CMK (cell line): ENCODE results near the gene HID1.
A peak's percentile ranks its signal among the peaks of the same experiment; 100 is the strongest.
"Not testable (repeated sequence)": the region's sequence is repeated elsewhere in the genome, so short reads cannot be mapped to it uniquely, and the experiment has no call there.

ENCODE experiments used
- DNase-seq: peaks from one replicate; pipeline ENCODE4 v3.0.0-alpha.2; 2010; ENCODE audit warnings: low read depth

HID1 gene

GRCh38 chr17:74998783-74999182 is 26.2 kb upstream of the HID1 start:
- no peak for DNase-seq

GRCh38 chr17:74995847-74996246 is 23.3 kb upstream of the HID1 start:
- no peak for DNase-seq

- DNase-seq = no peak
Observed at GRCh38 chr17:74994440-74994839, 21.9 kb upstream of the HID1 start.

- DNase-seq = no peak
Observed at GRCh38 chr17:74992223-74992622, 19.7 kb upstream of the HID1 start.

- no peak for DNase-seq
Observed at GRCh38 chr17:74990581-74991105, 18.1 kb upstream of the HID1 start.

GRCh38 chr17:74987909-74988711 is 15.6 kb upstream of the HID1 start:
- peak; percentile 24 for DNase-seq

- peak; percentile 87 for DNase-seq
Observed at GRCh38 chr17:74987418-74987908, 14.9 kb upstream of the HID1 start, which contains the start of gene CDR2L. CDR2L (plus strand) TSS chr17:74987632; CDS start chr17:74988044, 412 bp downstream.

- no peak for DNase-seq
Observed at GRCh38 chr17:74986206-74986576, 13.6 kb upstream of the HID1 start.

GRCh38 chr17:74982663-74983313 is 10.2 kb upstream of the HID1 start:
- DNase-seq = not testable (repeated sequence)

GRCh38 chr17:74981979-74982662 is 9.6 kb upstream of the HID1 start:
- DNase-seq = peak; percentile 54

GRCh38 chr17:74981318-74981978 is 8.9 kb upstream of the HID1 start:
- DNase-seq = no peak

GRCh38 chr17:74979408-74980146 is 7.0 kb upstream of the HID1 start:
- no peak for DNase-seq

GRCh38 chr17:74978240-74978639 is 5.7 kb upstream of the HID1 start:
- DNase-seq = no peak

- no peak for DNase-seq
Observed at GRCh38 chr17:74977802-74978201, 5.2 kb upstream of the HID1 start.

- no peak for DNase-seq
Observed at GRCh38 chr17:74975943-74976342, 3.4 kb upstream of the HID1 start.

GRCh38 chr17:74972973-74973328 is 392 bp upstream of the HID1 start:
- no peak for DNase-seq

- no peak for DNase-seq
Observed at GRCh38 chr17:74971842-74972106, 785 bp downstream of the HID1 start.

- DNase-seq = no peak
Observed at GRCh38 chr17:74971069-74971841, 1.3 kb downstream of the HID1 start.

- no peak for DNase-seq
Observed at GRCh38 chr17:74970395-74970794, 2.2 kb downstream of the HID1 start.

GRCh38 chr17:74969501-74969900 is 3.1 kb downstream of the HID1 start:
- not testable (repeated sequence) for DNase-seq

GRCh38 chr17:74968361-74968780 is 4.2 kb downstream of the HID1 start:
- DNase-seq = no peak
